ENCODE results near the gene MMP24.

The MMP24 gene

GRCh38 chr20:35292504-35293285 lies 66.2 kb downstream of the MMP24 start:
- no peaks in the 10 kb centered on the region; the same call in 1 of the 2 replicates for H3K27me3 ChIP-seq (ENCODE audit: low read depth)
- no peaks in the 10 kb centered on the region for H3K9me3 ChIP-seq
- in situ Hi-C loops (cut with MboI; ENCODE audit: low sequenced_read_pairs) = no loop called here
- DNase-seq (ENCODE audit: low spot score in 2 of 2) = peak in 1 of 2 experiments; percentile 7
- H3K36me3 ChIP-seq (replicated peaks) = no peaks in the 10 kb centered on the region
- no peak overlapping the region for H3K4me3 ChIP-seq
- no peaks in the 10 kb centered on the region for H3K4me1 ChIP-seq

GRCh38 chr20:35293303-35294292 lies 67.1 kb downstream of the MMP24 start:
- Histone ChIP-seq H3K9me3 (no peaks in the 10 kb centered on the region), H3K36me3 (replicated peaks) (no peaks in the 10 kb centered on the region), H3K4me1 (no peaks in the 10 kb centered on the region), H3K27me3 (ENCODE audit: low read depth) (no peaks in the 10 kb centered on the region; the same call in 1 of the 2 replicates), H3K4me3 (no peak overlapping the region)
- in situ Hi-C loops (cut with MboI; ENCODE audit: low sequenced_read_pairs) = no loop called here
- no peak for DNase-seq (ENCODE audit: low spot score in 2 of 2)

GRCh38 chr20:35294293-35294685 lies 67.8 kb downstream of the MMP24 start:
- no peak for DNase-seq (ENCODE audit: low spot score in 2 of 2)
- Histone ChIP-seq H3K9me3 (no peaks in the 10 kb centered on the region), H3K36me3 (replicated peaks) (no peaks in the 10 kb centered on the region), H3K27me3 (ENCODE audit: low read depth) (no peaks in the 10 kb centered on the region), H3K4me1 (no peaks in the 10 kb centered on the region), H3K4me3 (no peak overlapping the region)
- in situ Hi-C loops (cut with MboI; ENCODE audit: low sequenced_read_pairs) = no loop called here

- H3K4me1 ChIP-seq = no peaks in the 10 kb centered on the region
- DNase-seq (ENCODE audit: low spot score in 2 of 2) = no peak
- no peaks in the 10 kb centered on the region for H3K9me3 ChIP-seq
- H3K36me3 ChIP-seq (replicated peaks) = no peaks in the 10 kb centered on the region
- H3K27me3 ChIP-seq (ENCODE audit: low read depth) = no peaks in the 10 kb centered on the region
- in situ Hi-C loops (cut with MboI; ENCODE audit: low sequenced_read_pairs) = no loop called here
- no peak overlapping the region for H3K4me3 ChIP-seq
These were observed 68.6 kb downstream of the MMP24 start for GRCh38 chr20:35295058-35295457.

GRCh38 chr20:35295674-35296073 lies 69.2 kb downstream of the MMP24 start:
- in situ Hi-C loops (cut with MboI; ENCODE audit: low sequenced_read_pairs) = no loop called here
- DNase-seq (ENCODE audit: low spot score in 2 of 2) = no peak
- H3K9me3 ChIP-seq = no peaks in the 10 kb centered on the region
- no peaks in the 10 kb centered on the region for H3K27me3 ChIP-seq (ENCODE audit: low read depth)
- H3K36me3 ChIP-seq (replicated peaks) = no peaks in the 10 kb centered on the region
- H3K4me3 ChIP-seq = no peak overlapping the region
- H3K4me1 ChIP-seq = no peaks in the 10 kb centered on the region

- H3K4me3 ChIP-seq = no peak overlapping the region
- H3K36me3 ChIP-seq (replicated peaks) = no peaks in the 10 kb centered on the region
- H3K9me3 ChIP-seq = no peaks in the 10 kb centered on the region
- H3K4me1 ChIP-seq = no peaks in the 10 kb centered on the region
- H3K27me3 ChIP-seq (ENCODE audit: low read depth) = no peaks in the 10 kb centered on the region
- in situ Hi-C loops (cut with MboI; ENCODE audit: low sequenced_read_pairs) = no loop called here
- no peak for DNase-seq (ENCODE audit: low spot score in 2 of 2)
These were observed 69.6 kb downstream of the MMP24 start for GRCh38 chr20:35296101-35296554.

- no peak for DNase-seq (ENCODE audit: low spot score in 2 of 2)
- H3K9me3 ChIP-seq = no peaks in the 10 kb centered on the region
These were observed 70.7 kb downstream of the MMP24 start for GRCh38 chr20:35297155-35297554.

GRCh38 chr20:35297740-35298139 lies 71.2 kb downstream of the MMP24 start:
- Histone ChIP-seq H3K4me1 (no peaks in the 10 kb centered on the region), H3K36me3 (replicated peaks) (no peaks in the 10 kb centered on the region), H3K27me3 (ENCODE audit: low read depth) (no peaks in the 10 kb centered on the region), H3K4me3 (no peak overlapping the region), H3K9me3 (no peaks in the 10 kb centered on the region)
- no peak for DNase-seq (ENCODE audit: low spot score in 2 of 2)
- in situ Hi-C loops (cut with MboI; ENCODE audit: low sequenced_read_pairs) = no loop called here

More at GRCh38 chr20:35297155-35297554, 70.7 kb downstream of the MMP24 start:
- Histone ChIP-seq H3K36me3 (replicated peaks) (no peaks in the 10 kb centered on the region), H3K4me1 (no peaks in the 10 kb centered on the region), H3K27me3 (ENCODE audit: low read depth) (no peaks in the 10 kb centered on the region), H3K4me3 (no peak overlapping the region)
- in situ Hi-C loops (cut with MboI; ENCODE audit: low sequenced_read_pairs) = no loop called here

GRCh38 chr20:35298264-35298663 lies 71.8 kb downstream of the MMP24 start:
- Histone ChIP-seq H3K4me3 (no peak overlapping the region), H3K27me3 (ENCODE audit: low read depth) (no peaks in the 10 kb centered on the region), H3K36me3 (replicated peaks) (no peaks in the 10 kb centered on the region; the same call in 1 of the 2 replicates), H3K4me1 (no peaks in the 10 kb centered on the region), H3K9me3 (no peaks in the 10 kb centered on the region)
- in situ Hi-C loops (cut with MboI; ENCODE audit: low sequenced_read_pairs) = no loop called here
- DNase-seq (ENCODE audit: low spot score in 2 of 2) = no peak

- Histone ChIP-seq H3K4me3 (no peak overlapping the region), H3K4me1 (no peaks in the 10 kb centered on the region), H3K27me3 (ENCODE audit: low read depth) (no peaks in the 10 kb centered on the region), H3K36me3 (replicated peaks) (no peaks in the 10 kb centered on the region; the same call in 1 of the 2 replicates), H3K9me3 (no peaks in the 10 kb centered on the region)
- no peak for DNase-seq (ENCODE audit: low spot score in 2 of 2)
- in situ Hi-C loops (cut with MboI; ENCODE audit: low sequenced_read_pairs) = loop anchor here (5.0 kb wide), 1 partner anchor 128 kb away; no protein-coding TSS in a partner anchor
These were observed 73.3 kb downstream of the MMP24 start for GRCh38 chr20:35299780-35300179.

- no peaks in the 10 kb centered on the region for H3K9me3 ChIP-seq
- no peak for DNase-seq (ENCODE audit: low spot score in 2 of 2)
- no peaks in the 10 kb centered on the region for H3K27me3 ChIP-seq (ENCODE audit: low read depth)
- H3K4me3 ChIP-seq = no peak overlapping the region
- no peaks in the 10 kb centered on the region; the same call in none of the 2 replicates for H3K36me3 ChIP-seq (replicated peaks)
- in situ Hi-C loops (cut with MboI; ENCODE audit: low sequenced_read_pairs) = loop anchor here (5.0 kb wide), 1 partner anchor 127 kb away; no protein-coding TSS in a partner anchor
- no peaks in the 10 kb centered on the region for H3K4me1 ChIP-seq
These were observed 74.2 kb downstream of the MMP24 start for GRCh38 chr20:35300469-35301262.

- Histone ChIP-seq H3K36me3 (replicated peaks) (peaks cover 6% of the 10 kb centered on the region), H3K9me3 (no peaks in the 10 kb centered on the region), H3K4me1 (no peaks in the 10 kb centered on the region), H3K4me3 (no peak overlapping the region), H3K27me3 (ENCODE audit: low read depth) (no peaks in the 10 kb centered on the region)
- no peak for DNase-seq (ENCODE audit: low spot score in 2 of 2)
- in situ Hi-C loops (cut with MboI; ENCODE audit: low sequenced_read_pairs) = loop anchor here (5.0 kb wide), 1 partner anchor 126 kb away; no protein-coding TSS in a partner anchor
These were observed 74.9 kb downstream of the MMP24 start for GRCh38 chr20:35301426-35301825.
